Activated naive CD4-positive, alpha-beta T cell treated with anti-CD3 and anti-CD28 coated beads, Interleukin-2, amount 10 ng/mL, durations not matched to agents 7 days and 5 days (primary cell): ENCODE measurements around the gene MDFIC.
A peak's percentile ranks its signal among the peaks of the same experiment; 100 is the strongest.

Experiments
- CTCF ChIA-PET: fragments of 350-600 bp; sonication (Branson Sonifier 250); formaldehyde crosslinking; loops from one replicate; lab custom pipeline; 2021; ENCODE audit warnings: antibody characterized with exemption; lab: Charles Lee
- DNase-seq: peaks from one replicate; pipeline ENCODE4 v3.0.0-alpha.2; 2020
- H3K27ac Mint-ChIP-seq: one replicate; pipeline ENCODE4 v1.8.0; 2021; ENCODE audit warnings: mild to moderate bottlenecking, moderate library complexity, mixed read lengths
- H3K27me3 Mint-ChIP-seq: one replicate; pipeline ENCODE4 v1.8.0; 2021; ENCODE audit warnings: mild to moderate bottlenecking, mixed read lengths
- H3K36me3 Mint-ChIP-seq: one replicate; pipeline ENCODE4 v1.8.0; 2021; ENCODE audit warnings: mixed read lengths
- H3K4me1 Mint-ChIP-seq: one replicate; pipeline ENCODE4 v1.8.0; 2021; ENCODE audit warnings: mixed read lengths
- H3K4me3 Mint-ChIP-seq: one replicate; pipeline ENCODE4 v1.8.0; 2021; ENCODE audit warnings: mild to moderate bottlenecking, moderate library complexity, mixed read lengths
- H3K9me3 Mint-ChIP-seq: one replicate; pipeline ENCODE4 v1.8.0; 2021; ENCODE audit warnings: mixed read lengths

The MDFIC gene

GRCh38 chr7:115033917-115034459, 112.1 kb downstream of the MDFIC start:
- DNase-seq = no peak
- CTCF ChIA-PET = no interaction called here
- no peak overlapping the region for H3K27ac Mint-ChIP-seq
- H3K27me3 Mint-ChIP-seq = no peaks in the 10 kb centered on the region
- H3K36me3 Mint-ChIP-seq = peaks cover 11% of the 10 kb centered on the region
- H3K9me3 Mint-ChIP-seq = no peaks in the 10 kb centered on the region
- no peak overlapping the region for H3K4me3 Mint-ChIP-seq
- peaks cover 21% of the 10 kb centered on the region for H3K4me1 Mint-ChIP-seq

GRCh38 chr7:115034515-115034914, 112.6 kb downstream of the MDFIC start:
- CTCF ChIA-PET = no interaction called here
- Mint-ChIP-seq H3K4me1 (peaks cover 21% of the 10 kb centered on the region), H3K27ac (no peak overlapping the region), H3K27me3 (no peaks in the 10 kb centered on the region), H3K9me3 (no peaks in the 10 kb centered on the region), H3K36me3 (peaks cover 11% of the 10 kb centered on the region), H3K4me3 (no peak overlapping the region)
- DNase-seq = no peak

GRCh38 chr7:115037128-115037802, 115.4 kb downstream of the MDFIC start:
- no peaks in the 10 kb centered on the region for H3K27me3 Mint-ChIP-seq
- H3K4me3 Mint-ChIP-seq = no peak overlapping the region
- no peak for DNase-seq
- H3K4me1 Mint-ChIP-seq = peaks cover 21% of the 10 kb centered on the region
- H3K36me3 Mint-ChIP-seq = peaks cover 11% of the 10 kb centered on the region
- peak overlapping the region; percentile 69 for H3K27ac Mint-ChIP-seq
- no peaks in the 10 kb centered on the region for H3K9me3 Mint-ChIP-seq
- CTCF ChIA-PET = no interaction called here

- peaks cover 21% of the 10 kb centered on the region for H3K4me1 Mint-ChIP-seq
- H3K4me3 Mint-ChIP-seq = no peak overlapping the region
- H3K36me3 Mint-ChIP-seq = peaks cover 11% of the 10 kb centered on the region
- no peak for DNase-seq
- H3K27ac Mint-ChIP-seq = no peak overlapping the region
- H3K9me3 Mint-ChIP-seq = no peaks in the 10 kb centered on the region
- CTCF ChIA-PET = interaction anchor here (0.7 kb wide), 1 partner anchor 19 kb away, joined by 4 read pairs; no protein-coding TSS in a partner anchor
- peaks cover 3% of the 10 kb centered on the region for H3K27me3 Mint-ChIP-seq
Observed at GRCh38 chr7:115038158-115038557, 116.3 kb downstream of the MDFIC start.

- CTCF ChIA-PET = no interaction called here
Observed at GRCh38 chr7:115040057-115040456, 118.2 kb downstream of the MDFIC start.

GRCh38 chr7:115040495-115040894, 118.6 kb downstream of the MDFIC start:
- Mint-ChIP-seq H3K9me3 (no peaks in the 10 kb centered on the region), H3K4me1 (peaks cover 21% of the 10 kb centered on the region), H3K36me3 (peaks cover 11% of the 10 kb centered on the region), H3K27me3 (peaks cover 3% of the 10 kb centered on the region), H3K4me3 (no peak overlapping the region), H3K27ac (no peak overlapping the region)
- CTCF ChIA-PET = no interaction called here
- DNase-seq = no peak

More at GRCh38 chr7:115040057-115040456, 118.2 kb downstream of the MDFIC start:
- Mint-ChIP-seq H3K36me3 (peaks cover 11% of the 10 kb centered on the region), H3K27me3 (peaks cover 3% of the 10 kb centered on the region), H3K4me1 (peaks cover 21% of the 10 kb centered on the region), H3K4me3 (no peak overlapping the region), H3K27ac (no peak overlapping the region), H3K9me3 (no peaks in the 10 kb centered on the region)
- no peak for DNase-seq

GRCh38 chr7:115042596-115042995, 120.7 kb downstream of the MDFIC start:
- Mint-ChIP-seq H3K9me3 (no peaks in the 10 kb centered on the region), H3K36me3 (peaks cover 8% of the 10 kb centered on the region), H3K4me3 (no peak overlapping the region), H3K4me1 (peaks cover 10% of the 10 kb centered on the region), H3K27ac (no peak overlapping the region), H3K27me3 (peaks cover 3% of the 10 kb centered on the region)
- DNase-seq = no peak
- CTCF ChIA-PET = no interaction called here

GRCh38 chr7:115043605-115044004, 121.7 kb downstream of the MDFIC start:
- Mint-ChIP-seq H3K27me3 (peaks cover 3% of the 10 kb centered on the region), H3K27ac (no peak overlapping the region), H3K4me3 (no peak overlapping the region), H3K4me1 (peaks cover under 1% of the 10 kb centered on the region), H3K9me3 (no peaks in the 10 kb centered on the region), H3K36me3 (peaks cover 2% of the 10 kb centered on the region)
- CTCF ChIA-PET = no interaction called here
- DNase-seq = no peak

- Mint-ChIP-seq H3K27me3 (peaks cover 3% of the 10 kb centered on the region), H3K4me3 (no peak overlapping the region), H3K27ac (no peak overlapping the region), H3K9me3 (no peaks in the 10 kb centered on the region), H3K36me3 (no peaks in the 10 kb centered on the region), H3K4me1 (no peaks in the 10 kb centered on the region)
- CTCF ChIA-PET = no interaction called here
- no peak for DNase-seq
Observed at GRCh38 chr7:115044224-115044623, 122.3 kb downstream of the MDFIC start.

- Mint-ChIP-seq H3K27ac (no peak overlapping the region), H3K27me3 (no peaks in the 10 kb centered on the region), H3K4me1 (no peaks in the 10 kb centered on the region), H3K36me3 (no peaks in the 10 kb centered on the region), H3K9me3 (no peaks in the 10 kb centered on the region), H3K4me3 (no peak overlapping the region)
- CTCF ChIA-PET = no interaction called here
- DNase-seq = no peak
Observed at GRCh38 chr7:115047958-115048720, 126.2 kb downstream of the MDFIC start.

GRCh38 chr7:115052706-115053105, 130.8 kb downstream of the MDFIC start:
- Mint-ChIP-seq H3K36me3 (no peaks in the 10 kb centered on the region), H3K9me3 (no peaks in the 10 kb centered on the region), H3K4me3 (no peak overlapping the region), H3K27ac (no peak overlapping the region), H3K4me1 (no peaks in the 10 kb centered on the region), H3K27me3 (peaks cover 3% of the 10 kb centered on the region)
- DNase-seq = no peak
- CTCF ChIA-PET = no interaction called here

GRCh38 chr7:115054478-115055065, 132.7 kb downstream of the MDFIC start:
- peaks cover 3% of the 10 kb centered on the region for H3K27me3 Mint-ChIP-seq
- H3K27ac Mint-ChIP-seq = no peak overlapping the region
- no peaks in the 10 kb centered on the region for H3K4me1 Mint-ChIP-seq
- no peaks in the 10 kb centered on the region for H3K9me3 Mint-ChIP-seq
- DNase-seq = no peak
- no peak overlapping the region for H3K4me3 Mint-ChIP-seq
- CTCF ChIA-PET = interaction anchor here (1.1 kb wide), 1 partner anchor 189 kb away, joined by 3 read pairs; no protein-coding TSS in a partner anchor
- no peaks in the 10 kb centered on the region for H3K36me3 Mint-ChIP-seq

- no peaks in the 10 kb centered on the region for H3K4me1 Mint-ChIP-seq
- no peak overlapping the region for H3K4me3 Mint-ChIP-seq
- H3K36me3 Mint-ChIP-seq = no peaks in the 10 kb centered on the region
- H3K27ac Mint-ChIP-seq = no peak overlapping the region
- no peak for DNase-seq
- CTCF ChIA-PET = no interaction called here
- H3K9me3 Mint-ChIP-seq = no peaks in the 10 kb centered on the region
- H3K27me3 Mint-ChIP-seq = peaks cover 3% of the 10 kb centered on the region
Observed at GRCh38 chr7:115056019-115056418, 134.1 kb downstream of the MDFIC start.

GRCh38 chr7:115058726-115059125, 136.8 kb downstream of the MDFIC start:
- H3K4me1 Mint-ChIP-seq = no peaks in the 10 kb centered on the region
- CTCF ChIA-PET = no interaction called here
- DNase-seq = no peak
- no peak overlapping the region for H3K27ac Mint-ChIP-seq
- H3K4me3 Mint-ChIP-seq = no peak overlapping the region
- peaks cover 8% of the 10 kb centered on the region for H3K27me3 Mint-ChIP-seq
- no peaks in the 10 kb centered on the region for H3K9me3 Mint-ChIP-seq
- H3K36me3 Mint-ChIP-seq = no peaks in the 10 kb centered on the region
